Measurements from ENCODE around the gene FOXP4.

FOXP4 gene

GRCh38 chr6:41548841-41549642 is 2.9 kb downstream of the FOXP4 start:
- no peak for DNase-seq

- DNase-seq: no peak
These were observed 3.5 kb downstream of the FOXP4 start for GRCh38 chr6:41549673-41550072.

GRCh38 chr6:41551086-41551700 is 5.0 kb downstream of the FOXP4 start:
- DNase-seq: no peak

- DNase-seq: no peak
These were observed 5.7 kb downstream of the FOXP4 start for GRCh38 chr6:41551857-41552256.

GRCh38 chr6:41552723-41553122 is 6.5 kb downstream of the FOXP4 start:
- DNase-seq: no peak

GRCh38 chr6:41553405-41553999 is 7.3 kb downstream of the FOXP4 start:
- no peak for DNase-seq

- peak; percentile 21 for DNase-seq
These were observed 9.4 kb downstream of the FOXP4 start for GRCh38 chr6:41555326-41556300.

GRCh38 chr6:41557335-41557734 is 11.2 kb downstream of the FOXP4 start:
- no peak for DNase-seq

GRCh38 chr6:41558033-41558807 is 12.0 kb downstream of the FOXP4 start:
- no peak for DNase-seq

- DNase-seq: no peak
These were observed 13.7 kb downstream of the FOXP4 start for GRCh38 chr6:41559655-41560427.

- DNase-seq: no peak
These were observed 14.4 kb downstream of the FOXP4 start for GRCh38 chr6:41560431-41561192.

- DNase-seq: no peak
These were observed 15.2 kb downstream of the FOXP4 start for GRCh38 chr6:41561416-41561815.

GRCh38 chr6:41561931-41562911 is 16.0 kb downstream of the FOXP4 start:
- DNase-seq: peak; percentile 68

- DNase-seq: no peak
These were observed 17.0 kb downstream of the FOXP4 start for GRCh38 chr6:41563060-41563776.

- DNase-seq: no peak
These were observed 18.4 kb downstream of the FOXP4 start for GRCh38 chr6:41564448-41565142.

- no peak for DNase-seq
These were observed 19.5 kb downstream of the FOXP4 start for GRCh38 chr6:41565701-41566100.

GRCh38 chr6:41566961-41567360 is 20.8 kb downstream of the FOXP4 start:
- no peak for DNase-seq

- DNase-seq: no peak
These were observed 21.5 kb downstream of the FOXP4 start for GRCh38 chr6:41567684-41568083.
